Left lung (tissue), 10 donors: Measurements from ENCODE around the gene CA11. TPM values are rescaled to one million over a fixed set of nuclear protein-coding genes. Genes with fewer than 3 reads are reported as not detected.
A peak's percentile ranks its signal among the peaks of the same experiment; 100 is the strongest.
"Not testable (repeated sequence)": the region's sequence is repeated elsewhere in the genome, so short reads cannot be mapped to it uniquely, and the experiment has no call there.

Experiments
- ATAC-seq: fragments of 200-7000 bp; cut with Tn5 transposase; one replicate; pipeline ENCODE4 v1.9.1; 2020; ENCODE audit warnings: moderate library complexity
- DNase-seq, 4 donors: peaks; one replicate each; pipeline ENCODE4 v3.0.0-alpha.2; 2013 to 2020
- H3K27ac ChIP-seq, 2 donors: fragments of 200-600 bp; sonication (generic) in 1 of 2; one replicate each; pipeline versions ENCODE4 v1.5.0 to v1.8.0; 2020 to 2021
- H3K27me3 ChIP-seq, 2 donors: fragments of 200-600 bp; sonication (generic) in 1 of 2; one replicate each; pipeline versions ENCODE4 v1.5.0 to v1.8.0; 2020 to 2021
- H3K36me3 ChIP-seq, 2 donors: fragments of 200-600 bp; sonication (generic) in 1 of 2; one replicate each; pipeline versions ENCODE4 v1.5.0 to v1.8.0; 2020 to 2021
- H3K4me1 ChIP-seq, 2 donors: fragments of 200-600 bp; one replicate each; pipeline ENCODE4 v1.8.0; 2021
- H3K4me3 ChIP-seq, 2 donors: fragments of 200-600 bp; sonication (generic) in 1 of 2; one replicate each; pipeline versions ENCODE4 v1.5.0 to v1.8.0; 2020 to 2021; ENCODE audit warnings: mild to moderate bottlenecking in 1 of 2
- H3K9me3 ChIP-seq, 2 donors: fragments of 200-600 bp; sonication (generic) in 1 of 2; one replicate each; pipeline versions ENCODE4 v1.5.0 to v1.8.0; 2020 to 2021
- CTCF ChIP-seq, 2 donors: fragments of 200-600 bp; sonication (generic) in 1 of 2; IDR thresholded peaks; one replicate each; pipeline versions ENCODE4 v1.5.0 to v1.8.0; 2021; ENCODE audit warnings: antibody characterized with exemption in 2 of 2
- intact Hi-C, 2 donors: fragments of 100-400 bp; cut with DNase I; formaldehyde crosslinking; loops; one replicate each; pipeline versions ENCODE4 v1.11.2 to v1.14.2; 2022
- polyA plus RNA-seq, 6 donors: library from polyadenylated mRNA; unstranded; fragments of 120-200 nt; gene quantifications; one replicate each; pipeline ENCODE4 v1.2.1, GENCODE V29; 2013; ENCODE audit not compliant: insufficient read length in 6 of 6
- total RNA-seq, 2 donors: library from RNA; stranded (reverse); fragmentation: NEBNext Ultra II Directional; extraction: Animal tissue kit (Norgen Biotek cat#: 25700); gene quantifications; one replicate each; pipeline ENCODE4 v1.2.1, GENCODE V29; 2021
- donor health status: DM: no; HTN: yes; CAD: no.
- donor health status: DM: no; HTN: no; CAD: no.

CA11 gene
- total and polyA plus RNA-seq, 8 donors, result 3.6 to 5.6 (median 4.5) TPM

DNA sequence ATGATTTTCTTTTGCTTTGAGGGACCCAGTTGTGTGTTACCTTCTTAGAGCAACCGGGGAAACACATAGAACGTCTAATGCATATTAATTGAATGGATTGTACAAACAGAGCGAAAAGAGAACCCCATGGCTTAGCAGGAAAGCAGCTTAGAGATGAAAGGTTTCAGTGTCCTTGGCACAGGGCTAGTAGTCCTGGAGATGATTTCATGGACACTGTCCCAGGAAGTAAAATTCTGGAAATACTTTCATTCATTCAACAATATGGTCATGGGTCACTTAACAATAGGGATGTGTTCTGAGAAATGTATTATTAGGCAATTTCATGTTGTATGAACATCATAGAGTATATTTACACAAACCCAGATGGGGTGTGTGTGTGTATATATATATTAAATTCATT lies 40.1 kb upstream of the CA11 start:
- intact Hi-C loops, result no loop called here

GRCh38 chr19:48685583-48685982 lies 39.6 kb upstream of the CA11 start:
- no peak for TF ChIP-seq CTCF (IDR thresholded peaks at IDR 0.05)
- Histone ChIP-seq H3K27me3 (no peaks in the 10 kb centered on the region), H3K36me3 (no peaks in the 10 kb centered on the region), H3K9me3 (no peaks in the 10 kb centered on the region), H3K4me1 (peaks cover 0 to 7% of the 10 kb centered on the region in 2 donors), H3K4me3 (no peak overlapping the region), H3K27ac (no peak overlapping the region)
- intact Hi-C loops, result no loop called here
- DNase-seq, result no peak
- ATAC-seq, result no peak

More for the DNA sequence above, 40.1 kb upstream of the CA11 start:
- Histone ChIP-seq H3K9me3 (no peaks in the 10 kb centered on the region), H3K27me3 (no peaks in the 10 kb centered on the region), H3K4me1 (peaks cover 0 to 7% of the 10 kb centered on the region in 2 donors), H3K27ac (no peak overlapping the region), H3K4me3 (no peak overlapping the region), H3K36me3 (no peaks in the 10 kb centered on the region)
- no peak for ATAC-seq
- no peak for TF ChIP-seq CTCF (IDR thresholded peaks at IDR 0.05)
- DNase-seq, result no peak

- TF ChIP-seq CTCF (IDR thresholded peaks at IDR 0.05), result no peak
- Histone ChIP-seq H3K27me3 (no peaks in the 10 kb centered on the region), H3K36me3 (no peaks in the 10 kb centered on the region), H3K9me3 (no peaks in the 10 kb centered on the region), H3K4me1 (peaks cover 0 to 7% of the 10 kb centered on the region in 2 donors), H3K4me3 (no peak overlapping the region), H3K27ac (no peak overlapping the region)
- peak in 3 of 4 donors; percentile 49 to 81 (median 52) for DNase-seq
- intact Hi-C loops, result no loop called here
- peak; percentile 79 for ATAC-seq
Measured at GRCh38 chr19:48683349-48683748, 37.4 kb upstream of the CA11 start.

GRCh38 chr19:48681127-48681470 lies 35.1 kb upstream of the CA11 start:
- no peak overlapping the region for H3K27ac ChIP-seq
- H3K36me3 ChIP-seq, result no peaks in the 10 kb centered on the region
- TF ChIP-seq CTCF (IDR thresholded peaks at IDR 0.05), result no peak
- H3K4me3 ChIP-seq, result no peak overlapping the region
- ATAC-seq, result no peak
- no peak for DNase-seq
- intact Hi-C loops, result no loop called here
- no peaks in the 10 kb centered on the region for H3K9me3 ChIP-seq
- peaks cover 0 to 7% of the 10 kb centered on the region in 2 donors for H3K4me1 ChIP-seq
- H3K27me3 ChIP-seq, result no peaks in the 10 kb centered on the region

DNA sequence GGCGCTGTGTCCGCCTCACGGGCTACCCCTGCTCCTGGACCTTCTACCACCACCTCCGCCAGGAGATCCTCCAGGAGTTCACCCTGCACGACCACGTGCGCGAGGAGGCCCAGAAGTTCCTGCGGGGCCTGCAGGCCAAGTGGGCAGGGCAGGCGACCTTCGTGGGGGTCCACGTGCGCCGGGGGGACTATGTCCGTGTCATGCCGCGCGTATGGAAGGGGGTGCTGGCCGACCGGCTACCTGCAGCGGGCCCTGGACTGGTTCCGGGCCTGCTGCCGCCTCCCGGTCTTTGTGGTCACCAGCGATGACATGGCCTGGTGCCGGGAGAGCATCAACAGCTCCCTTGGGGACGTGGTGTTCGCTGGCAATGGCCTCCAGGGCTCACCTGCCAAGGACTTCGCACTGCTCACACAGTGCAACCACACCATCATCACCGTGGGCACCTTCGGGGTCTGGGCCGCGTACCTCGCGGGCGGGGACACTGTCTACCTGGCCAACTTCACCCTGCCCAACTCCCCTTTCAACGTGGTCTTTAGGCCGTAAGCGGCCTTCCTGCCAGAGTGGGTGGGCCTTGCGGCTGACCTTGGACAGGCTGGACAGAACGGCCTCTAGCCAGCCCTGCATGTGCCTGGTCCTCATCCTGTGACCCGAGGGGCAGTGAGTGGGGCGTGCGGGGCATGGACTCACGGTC lies 34.6 kb upstream of the CA11 start:
- ATAC-seq, result no peak
- Histone ChIP-seq H3K27ac (no peak overlapping the region), H3K9me3 (no peaks in the 10 kb centered on the region), H3K36me3 (no peaks in the 10 kb centered on the region), H3K4me1 (peaks cover 0 to 10% of the 10 kb centered on the region in 2 donors), H3K4me3 (no peak overlapping the region), H3K27me3 (no peaks in the 10 kb centered on the region)
- DNase-seq, result no peak
- no peak for TF ChIP-seq CTCF (IDR thresholded peaks at IDR 0.05)
- intact Hi-C loops, result no loop called here

DNA sequence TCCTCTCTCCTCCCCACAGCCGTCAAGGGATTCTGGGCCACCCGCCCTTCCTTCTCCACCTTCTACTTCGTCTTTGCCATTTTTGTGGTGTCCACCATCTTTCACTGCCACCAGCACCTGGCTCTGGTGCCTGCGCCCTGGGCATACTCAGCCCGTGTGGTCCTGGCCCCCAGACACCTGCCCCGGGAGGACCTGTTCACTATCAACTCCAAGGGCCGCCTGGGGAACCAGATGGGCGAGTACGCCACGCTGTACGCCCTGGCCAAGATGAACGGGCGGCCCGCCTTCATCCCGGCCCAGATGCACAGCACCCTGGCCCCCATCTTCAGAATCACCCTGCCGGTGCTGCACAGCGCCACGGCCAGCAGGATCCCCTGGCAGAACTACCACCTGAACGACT lies 34.0 kb upstream of the CA11 start:
- H3K4me1 ChIP-seq, result peaks cover 0 to 15% of the 10 kb centered on the region in 2 donors
- DNase-seq, H3K36me3 ChIP-seq, H3K9me3 ChIP-seq, ATAC-seq, H3K4me3 ChIP-seq, H3K27ac ChIP-seq, H3K27me3 ChIP-seq, intact Hi-C loops: not testable (repeated sequence)
